Endothelial cell of umbilical vein (primary cell): Measurements from ENCODE around the gene MED27. TPM values are rescaled to one million over a fixed set of nuclear protein-coding genes. Genes with fewer than 3 reads are reported as not detected.

ENCODE experiments used
- BruUV-seq: library from RNA; stranded (reverse); fragments of 400-500 nt; replicated peaks from 2 replicates; lab custom pipeline; 2021; lab: Mats Ljungman, UMichigan
- CTCF ChIA-PET: fragments of 300-600, 350-600 bp; sonication (Branson Sonifier 250); formaldehyde crosslinking; loops from one replicate; lab custom pipeline; 2021; ENCODE audit warnings: antibody characterized with exemption, inconsistent platforms; lab: Charles Lee
- POLR2A ChIA-PET: fragments of 300-600, 350-600 bp; sonication (Branson Sonifier 250); formaldehyde crosslinking; loops from one replicate; lab custom pipeline; 2021; ENCODE audit warnings: antibody characterized with exemption, inconsistent platforms; lab: Charles Lee
- DNase-seq: peaks from one replicate; pipeline ENCODE4 v3.0.0-alpha.2; 2011; ENCODE audit warnings: low read depth, low spot score
- FAIRE-seq: peaks from 2 replicates; lab custom pipeline; 2011; peaks lifted over from hg19 to GRCh38; lab: Jason Lieb, UNC
- H2AFZ ChIP-seq: 2 replicates; pipeline ENCODE4 v1.6.0; 2012; ENCODE audit warnings: low read depth, low read length, control low read depth, inconsistent platforms
- H3K27ac ChIP-seq: 2 replicates; pipeline ENCODE4 v1.5.1; 2011; ENCODE audit warnings: low read depth, mild to moderate bottlenecking, control low read depth, low read length, moderate library complexity; ENCODE audit not compliant: insufficient read depth
- H3K27me3 ChIP-seq, 2 experiments: 2 replicates each; pipeline versions ENCODE4 v1.6.0 to v1.6.1; 2011; ENCODE audit warnings: low read length in 2 of 2, mixed read lengths in 1 of 2; ENCODE audit not compliant: control insufficient read depth in 2 of 2, insufficient read depth in 2 of 2
- H3K36me3 ChIP-seq, 2 experiments: 2 replicates in 1 of 2; 3 replicates in 1 of 2; pipeline ENCODE4 v1.5.1; 2011; ENCODE audit warnings: low read length in 2 of 2, mild to moderate bottlenecking in 1 of 2, moderate library complexity in 1 of 2; ENCODE audit not compliant: control insufficient read depth in 2 of 2, insufficient read depth in 2 of 2; ENCODE audit errors: extremely low read depth in 1 of 2
- H3K4me1 ChIP-seq: 3 replicates; pipeline ENCODE4 v1.5.1; 2011; ENCODE audit warnings: mild to moderate bottlenecking, low read length; ENCODE audit not compliant: control insufficient read depth, insufficient read depth; ENCODE audit errors: extremely low read depth
- H3K4me2 ChIP-seq: 2 replicates; pipeline ENCODE4 v1.6.1; 2011; ENCODE audit warnings: low read length, control low read depth, mixed read lengths; ENCODE audit not compliant: insufficient read depth
- H3K4me3 ChIP-seq, 3 experiments: fragments of 200-600 bp in 1 of 3; sonication (generic), shearing (Covaris generic) in 1 of 3; replicated peaks in 1 of 3; 2 replicates each; pipeline ENCODE4 v1.5.1; 2011 to 2016; ENCODE audit warnings: control low read depth in 3 of 3, low read length in 3 of 3, mild to moderate bottlenecking in 2 of 3, inconsistent platforms in 1 of 3, low read depth in 1 of 3, moderate library complexity in 1 of 3; ENCODE audit not compliant: insufficient read depth in 1 of 3
- H3K79me2 ChIP-seq: 2 replicates; pipeline ENCODE4 v1.6.0; 2012; ENCODE audit warnings: low read length, inconsistent platforms; ENCODE audit not compliant: control insufficient read depth, insufficient read depth
- H3K9ac ChIP-seq: replicated peaks from 2 replicates; pipeline ENCODE3; 2011; ENCODE audit warnings: low read length, control low read depth; ENCODE audit not compliant: insufficient read depth; ENCODE audit errors: extremely low read depth
- H3K9me1 ChIP-seq: replicated peaks from 3 replicates; pipeline ENCODE4 v1.6.0; 2011; ENCODE audit warnings: mild to moderate bottlenecking, low read length; ENCODE audit not compliant: control insufficient read depth, insufficient read depth; ENCODE audit errors: extremely low read depth
- H3K9me3 ChIP-seq: replicated peaks from 2 replicates; pipeline ENCODE4 v1.5.1; 2012; ENCODE audit warnings: low read length, inconsistent platforms; ENCODE audit not compliant: control insufficient read depth, insufficient read depth
- H4K20me1 ChIP-seq: replicated peaks from 2 replicates; pipeline ENCODE3; 2011; ENCODE audit warnings: mild to moderate bottlenecking, low read length; ENCODE audit not compliant: control insufficient read depth, insufficient read depth; ENCODE audit errors: extremely low read depth
- EZH2 ChIP-seq: IDR thresholded peaks from 2 replicates; pipeline ENCODE4 v1.6.1; 2012; ENCODE audit warnings: borderline replicate concordance, low read depth, mild to moderate bottlenecking, moderate library complexity, low read length, inconsistent platforms; ENCODE audit not compliant: severe bottlenecking
- FOS ChIP-seq: IDR thresholded peaks from 2 replicates; pipeline ENCODE4 v1.6.1; 2011; ENCODE audit warnings: mild to moderate bottlenecking, low read length, moderate library complexity, borderline replicate concordance; ENCODE audit not compliant: insufficient read depth
- GATA2 ChIP-seq: IDR thresholded peaks from 2 replicates; pipeline ENCODE4 v1.7.0; 2011; ENCODE audit warnings: low read depth, mild to moderate bottlenecking, moderate library complexity, mixed read lengths, low read length; ENCODE audit not compliant: insufficient read length, insufficient read depth
- JUN ChIP-seq: IDR thresholded peaks from 2 replicates; pipeline ENCODE4 v1.6.1; 2011; ENCODE audit warnings: borderline replicate concordance, low read depth; ENCODE audit not compliant: insufficient read length, insufficient read depth
- MYC ChIP-seq: IDR thresholded peaks from one replicate; pipeline ENCODE4 v1.6.1; 2011; ENCODE audit warnings: mild to moderate bottlenecking, low read depth, low read length
- POLR2A ChIP-seq: IDR thresholded peaks from 2 replicates; pipeline ENCODE4 v1.6.1; 2012; ENCODE audit warnings: low read depth, mild to moderate bottlenecking, control low read depth, low read length
- POLR2AphosphoS5 ChIP-seq: IDR thresholded peaks from 2 replicates; pipeline ENCODE4 v1.6.1; 2012; ENCODE audit warnings: low read depth, mild to moderate bottlenecking, control low read depth, low read length, moderate library complexity; ENCODE audit not compliant: insufficient read depth
- dilution Hi-C: fragments of 300-500 bp; cut with MboI; formaldehyde crosslinking; loops from one replicate; pipeline ENCODE4 v1.15.0; 2019; ENCODE audit warnings: low sequenced_read_pairs; ENCODE audit not compliant: extremely low pct_ligation_motif_present
- intact Hi-C: fragments of 100-400 bp; cut with micrococcal nuclease; formaldehyde crosslinking; loops from one replicate; pipeline ENCODE4 v1.10.0; 2022
- polyA plus RNA-seq, 4 experiments: library from polyadenylated mRNA; depleted of rRNA in 3 of 4; stranded (reverse) in 3 of 4; unstranded in 1 of 4; fragments of >200 nt; gene quantifications; 2 replicates each; pipeline versions ENCODE4 v1.2.1 to v1.2.3, GENCODE V29; 2011 to 2012; ENCODE audit warnings: missing spikeins in 1 of 4
- total RNA-seq: library from RNA; stranded (reverse); gene quantifications from 2 replicates; pipeline ENCODE4 v1.2.3, GENCODE V29; 2021
- TF ChIP-seq, protein P1 (sequence below), 2 donors: IDR thresholded peaks; 1 replicate in 1 of 2; 2 replicates in 1 of 2; pipeline ENCODE4 v1.5.1; 2011; ENCODE audit warnings: low read length in 2 of 2, mild to moderate bottlenecking in 2 of 2, moderate library complexity in 2 of 2, control low read depth in 1 of 2, inconsistent platforms in 1 of 2, low read depth in 1 of 2; ENCODE audit not compliant: insufficient read depth in 1 of 2; ENCODE audit errors: extremely low read depth in 1 of 2
- TF ChIP-seq, protein P2 (sequence below): IDR thresholded peaks from 2 replicates; pipeline ENCODE4 v1.6.1; 2011; ENCODE audit not compliant: insufficient read depth, insufficient read length

Gene MED27
- total and polyA plus RNA-seq, 2 donors (not counting 3 experiments of a cell fraction or from before 2014, with no cell fraction given), result 27.9 to 47.8 TPM

DNA sequence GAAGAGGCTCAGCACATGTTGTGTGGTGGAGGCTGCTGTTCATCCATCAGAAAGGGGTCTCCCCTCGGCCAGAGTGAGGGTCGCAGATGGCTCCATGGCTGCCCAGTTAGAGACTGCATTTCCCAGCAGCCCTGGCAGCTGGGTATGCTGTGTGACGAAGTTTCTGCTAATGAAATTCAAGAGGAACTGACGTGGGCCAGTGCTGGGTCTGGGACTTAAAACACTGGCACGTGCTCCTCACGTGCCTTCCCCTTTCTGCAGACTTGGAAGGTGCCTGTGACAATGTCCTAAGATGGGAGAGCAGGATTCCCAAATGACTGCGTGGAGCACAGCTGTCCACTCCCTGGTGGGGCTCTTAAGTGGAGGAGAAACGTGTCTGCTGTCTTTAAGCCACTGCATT, 225.3 kb downstream of the MED27 start:
- intact Hi-C loops, result no loop called here
- Histone ChIP-seq H4K20me1 (no peaks in the 10 kb centered on the region), H2AFZ (no peak overlapping the region), H3K4me1 (peaks cover 2% of the 10 kb centered on the region), H3K9me1 (no peaks in the 10 kb centered on the region), H3K9ac (no peak overlapping the region), H3K27ac (no peak overlapping the region), H3K36me3 (no peaks in the 10 kb centered on the region), H3K79me2 (no peaks in the 10 kb centered on the region), H3K9me3 (no peaks in the 10 kb centered on the region), H3K4me3 (no peak overlapping the region), H3K27me3 (peaks cover 0 to 2% of the 10 kb centered on the region in 2 experiments), H3K4me2 (no peak overlapping the region)
- dilution Hi-C loops, result no loop called here
- ChIA-PET POLR2A (no interaction called here), CTCF (interaction anchor here (0.8 kb wide), 1 partner anchor 14 kb away, joined by 5 read pairs; no protein-coding TSS in a partner anchor)
- TF ChIP-seq GATA2 (no peak), MYC (no peak), POLR2AphosphoS5 (no peak), JUN (no peak), POLR2A (no peak), FOS (no peak), EZH2 (no peak)
- TF ChIP-seq, protein P1, sequence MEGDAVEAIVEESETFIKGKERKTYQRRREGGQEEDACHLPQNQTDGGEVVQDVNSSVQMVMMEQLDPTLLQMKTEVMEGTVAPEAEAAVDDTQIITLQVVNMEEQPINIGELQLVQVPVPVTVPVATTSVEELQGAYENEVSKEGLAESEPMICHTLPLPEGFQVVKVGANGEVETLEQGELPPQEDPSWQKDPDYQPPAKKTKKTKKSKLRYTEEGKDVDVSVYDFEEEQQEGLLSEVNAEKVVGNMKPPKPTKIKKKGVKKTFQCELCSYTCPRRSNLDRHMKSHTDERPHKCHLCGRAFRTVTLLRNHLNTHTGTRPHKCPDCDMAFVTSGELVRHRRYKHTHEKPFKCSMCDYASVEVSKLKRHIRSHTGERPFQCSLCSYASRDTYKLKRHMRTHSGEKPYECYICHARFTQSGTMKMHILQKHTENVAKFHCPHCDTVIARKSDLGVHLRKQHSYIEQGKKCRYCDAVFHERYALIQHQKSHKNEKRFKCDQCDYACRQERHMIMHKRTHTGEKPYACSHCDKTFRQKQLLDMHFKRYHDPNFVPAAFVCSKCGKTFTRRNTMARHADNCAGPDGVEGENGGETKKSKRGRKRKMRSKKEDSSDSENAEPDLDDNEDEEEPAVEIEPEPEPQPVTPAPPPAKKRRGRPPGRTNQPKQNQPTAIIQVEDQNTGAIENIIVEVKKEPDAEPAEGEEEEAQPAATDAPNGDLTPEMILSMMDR (IDR thresholded peaks at IDR 0.05; ENCODE audit: extremely low read depth in 1 of 2, insufficient read depth in 1 of 2, low read depth in 1 of 2, low read length in 2 of 2), result no peak
- TF ChIP-seq, protein P2, sequence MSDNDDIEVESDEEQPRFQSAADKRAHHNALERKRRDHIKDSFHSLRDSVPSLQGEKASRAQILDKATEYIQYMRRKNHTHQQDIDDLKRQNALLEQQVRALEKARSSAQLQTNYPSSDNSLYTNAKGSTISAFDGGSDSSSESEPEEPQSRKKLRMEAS, result no peak
- no peak for FAIRE-seq
- BruUV-seq, result no TSS peak
- no peak for DNase-seq
